Activated B cell treated with CpG ODN at 0.5 μM for 24 hours (primary cell): ENCODE measurements around the gene CBLB. TPM values are rescaled to one million over a fixed set of nuclear protein-coding genes. Genes with fewer than 3 reads are reported as not detected.
A peak's percentile ranks its signal among the peaks of the same experiment; 100 is the strongest.
"Not testable (repeated sequence)": the region's sequence is repeated elsewhere in the genome, so short reads cannot be mapped to it uniquely, and the experiment has no call there.

Experiments
- ATAC-seq: fragments of 200-7000 bp; cut with Tn5 transposase; one replicate; pipeline ENCODE4 v1.10.0; 2021; ENCODE audit warnings: low read depth, mild to moderate bottlenecking, moderate library complexity
- CTCF ChIA-PET: fragments of 350-600 bp; sonication (Branson Sonifier 250); formaldehyde crosslinking; loops from one replicate; lab custom pipeline; 2021; ENCODE audit warnings: antibody characterized with exemption; lab: Charles Lee
- POLR2A ChIA-PET: fragments of 350-600 bp; sonication (Branson Sonifier 250); formaldehyde crosslinking; loops from one replicate; lab custom pipeline; 2021; ENCODE audit warnings: antibody characterized with exemption; lab: Charles Lee
- DNase-seq: peaks from one replicate; pipeline ENCODE4 v3.0.0; 2022
- H3K27ac Mint-ChIP-seq: one replicate; pipeline ENCODE4 v1.8.0; 2020; ENCODE audit warnings: mixed read lengths
- H3K27me3 Mint-ChIP-seq: one replicate; pipeline ENCODE4 v1.8.0; 2021; ENCODE audit warnings: mixed read lengths
- H3K36me3 Mint-ChIP-seq: one replicate; pipeline ENCODE4 v1.8.0; 2021; ENCODE audit warnings: low read depth, mixed read lengths
- H3K4me1 Mint-ChIP-seq: one replicate; pipeline ENCODE4 v1.8.0; 2021; ENCODE audit warnings: mixed read lengths
- H3K4me3 Mint-ChIP-seq: one replicate; pipeline ENCODE4 v1.8.0; 2020; ENCODE audit warnings: mild to moderate bottlenecking, mixed read lengths
- H3K9me3 Mint-ChIP-seq: one replicate; pipeline ENCODE4 v1.8.0; 2020; ENCODE audit warnings: mixed read lengths
- intact Hi-C: fragments of 100-400 bp; cut with micrococcal nuclease; formaldehyde crosslinking; loops from one replicate; pipeline ENCODE4 v1.15.1; 2024
- total RNA-seq: library from RNA; stranded (reverse); gene quantifications from 2 replicates; pipeline ENCODE4 v1.2.3, GENCODE V29; 2022
- TF ChIP-seq, protein P1 (sequence below): fragments of 200-600 bp; IDR thresholded peaks from one replicate; pipeline ENCODE4 v1.8.0; 2022; ENCODE audit warnings: antibody characterized with exemption, mild to moderate bottlenecking

The CBLB gene
- total RNA-seq, 1 donor from 2014 or later: 78.1 TPM

DNA sequence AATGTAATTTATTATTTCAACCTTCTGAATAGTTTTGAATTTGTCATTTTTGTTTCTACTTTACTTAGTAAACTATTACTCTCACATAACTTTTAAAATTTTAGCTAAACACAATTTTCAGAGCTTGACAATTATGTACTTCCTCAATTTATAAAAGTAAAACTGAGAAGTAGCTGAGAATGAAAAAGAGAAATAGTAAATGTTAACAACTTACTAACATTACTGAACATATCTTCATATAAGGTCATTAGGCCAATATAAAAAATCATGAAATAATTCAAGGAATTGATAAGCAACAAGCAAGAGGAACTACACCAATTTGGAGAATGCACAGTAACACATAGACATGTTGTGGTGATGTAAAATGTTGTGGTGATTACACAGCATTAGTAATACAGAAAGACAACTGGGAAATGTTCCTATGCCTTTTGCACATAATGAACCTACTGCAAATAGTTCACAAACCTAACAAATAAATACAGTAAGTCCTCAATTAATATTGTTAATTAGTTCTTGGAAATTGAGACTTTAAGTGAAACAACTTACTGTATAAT lies 137.9 kb downstream of the CBLB start:
- no peak overlapping the region for H3K4me3 Mint-ChIP-seq
- CTCF ChIA-PET: interaction anchor here (0.9 kb wide), 1 partner anchor 473 kb away, joined by 3 read pairs; no protein-coding TSS in a partner anchor
- no peaks in the 10 kb centered on the region for H3K27me3 Mint-ChIP-seq
- intact Hi-C loops: loop anchor here (2.0 to 5.0 kb wide), 2 partner anchors 16 to 36 kb away; no protein-coding TSS in a partner anchor
- no peak for DNase-seq
- H3K27ac Mint-ChIP-seq: no peak overlapping the region
- H3K4me1 Mint-ChIP-seq: peaks cover 16% of the 10 kb centered on the region
- POLR2A ChIA-PET: interaction anchor here (0.9 kb wide), 1 partner anchor 98 kb away, joined by 5 read pairs; no protein-coding TSS in a partner anchor
- peak; percentile 21 for ATAC-seq
- peaks cover 35% of the 10 kb centered on the region for H3K36me3 Mint-ChIP-seq
- H3K9me3 Mint-ChIP-seq: peaks cover 10% of the 10 kb centered on the region
- TF ChIP-seq, protein P1, sequence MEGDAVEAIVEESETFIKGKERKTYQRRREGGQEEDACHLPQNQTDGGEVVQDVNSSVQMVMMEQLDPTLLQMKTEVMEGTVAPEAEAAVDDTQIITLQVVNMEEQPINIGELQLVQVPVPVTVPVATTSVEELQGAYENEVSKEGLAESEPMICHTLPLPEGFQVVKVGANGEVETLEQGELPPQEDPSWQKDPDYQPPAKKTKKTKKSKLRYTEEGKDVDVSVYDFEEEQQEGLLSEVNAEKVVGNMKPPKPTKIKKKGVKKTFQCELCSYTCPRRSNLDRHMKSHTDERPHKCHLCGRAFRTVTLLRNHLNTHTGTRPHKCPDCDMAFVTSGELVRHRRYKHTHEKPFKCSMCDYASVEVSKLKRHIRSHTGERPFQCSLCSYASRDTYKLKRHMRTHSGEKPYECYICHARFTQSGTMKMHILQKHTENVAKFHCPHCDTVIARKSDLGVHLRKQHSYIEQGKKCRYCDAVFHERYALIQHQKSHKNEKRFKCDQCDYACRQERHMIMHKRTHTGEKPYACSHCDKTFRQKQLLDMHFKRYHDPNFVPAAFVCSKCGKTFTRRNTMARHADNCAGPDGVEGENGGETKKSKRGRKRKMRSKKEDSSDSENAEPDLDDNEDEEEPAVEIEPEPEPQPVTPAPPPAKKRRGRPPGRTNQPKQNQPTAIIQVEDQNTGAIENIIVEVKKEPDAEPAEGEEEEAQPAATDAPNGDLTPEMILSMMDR: no peak

DNA sequence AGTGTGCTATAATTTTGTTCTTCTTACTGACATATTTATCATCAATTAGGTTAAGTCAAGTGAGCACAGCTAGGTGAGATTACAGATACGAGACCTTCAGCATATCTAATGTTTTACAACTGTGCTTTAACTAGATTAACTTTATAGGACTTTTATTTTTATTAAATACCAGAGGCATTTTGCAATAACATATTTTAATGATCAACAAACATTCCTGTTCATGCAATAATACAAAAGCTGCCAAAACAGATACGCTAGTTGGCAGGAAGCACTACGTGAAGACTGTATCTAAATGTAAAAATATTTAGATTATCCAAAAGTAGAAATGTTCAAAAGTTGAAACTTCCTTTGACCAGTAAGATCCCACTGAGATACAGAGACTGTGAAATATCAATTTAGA lies 139.1 kb downstream of the CBLB start:
- DNase-seq: no peak
- intact Hi-C loops: loop anchor here (2.0 to 5.0 kb wide), 2 partner anchors 17 to 38 kb away; no protein-coding TSS in a partner anchor
- POLR2A ChIA-PET: no interaction called here

DNA sequence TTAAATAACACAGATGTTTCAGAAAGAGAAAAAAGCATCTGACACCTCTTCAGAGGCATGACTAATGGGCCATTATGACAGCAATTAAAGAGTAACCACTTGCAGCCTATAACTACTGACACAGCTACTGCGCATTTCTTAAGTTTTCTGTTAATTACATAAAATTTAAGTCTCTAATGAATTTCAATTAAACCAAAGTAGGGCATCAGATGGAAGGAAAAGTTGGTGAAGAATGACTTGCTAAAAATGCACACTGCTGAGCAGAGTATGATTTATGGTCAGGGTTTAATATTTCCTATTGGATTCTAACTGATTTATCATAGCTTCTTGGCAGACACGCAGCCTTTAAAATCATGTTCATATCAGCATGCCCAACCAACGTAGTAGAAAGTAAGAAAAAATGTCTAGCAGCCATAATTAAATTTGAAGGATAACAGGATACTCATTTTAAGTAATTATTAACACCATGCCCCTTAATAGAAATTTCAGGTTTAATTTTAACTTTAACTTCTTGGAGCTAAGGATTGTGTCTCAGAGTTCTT lies 140.0 kb downstream of the CBLB start:
- Mint-ChIP-seq H3K9me3 (peaks cover 10% of the 10 kb centered on the region), H3K27ac (no peak overlapping the region), H3K4me1 (peaks cover 21% of the 10 kb centered on the region), H3K36me3 (peaks cover 28% of the 10 kb centered on the region), H3K27me3 (no peaks in the 10 kb centered on the region), H3K4me3 (no peak overlapping the region)
- TF ChIP-seq, protein P1: no peak
- ATAC-seq: no peak
- POLR2A ChIA-PET: no interaction called here
- no peak for DNase-seq
- CTCF ChIA-PET: no interaction called here
- intact Hi-C loops: no loop called here

More for the DNA sequence above, 139.1 kb downstream of the CBLB start:
- H3K4me1 Mint-ChIP-seq: peaks cover 16% of the 10 kb centered on the region
- peaks cover 10% of the 10 kb centered on the region for H3K9me3 Mint-ChIP-seq
- H3K4me3 Mint-ChIP-seq: no peak overlapping the region
- H3K27me3 Mint-ChIP-seq: no peaks in the 10 kb centered on the region
- no peak overlapping the region for H3K27ac Mint-ChIP-seq
- TF ChIP-seq, protein P1: no peak
- no peak for ATAC-seq
- CTCF ChIA-PET: interaction anchor here (0.7 kb wide), 1 partner anchor 58 kb away, joined by 3 read pairs; no protein-coding TSS in a partner anchor
- peaks cover 32% of the 10 kb centered on the region for H3K36me3 Mint-ChIP-seq

DNA sequence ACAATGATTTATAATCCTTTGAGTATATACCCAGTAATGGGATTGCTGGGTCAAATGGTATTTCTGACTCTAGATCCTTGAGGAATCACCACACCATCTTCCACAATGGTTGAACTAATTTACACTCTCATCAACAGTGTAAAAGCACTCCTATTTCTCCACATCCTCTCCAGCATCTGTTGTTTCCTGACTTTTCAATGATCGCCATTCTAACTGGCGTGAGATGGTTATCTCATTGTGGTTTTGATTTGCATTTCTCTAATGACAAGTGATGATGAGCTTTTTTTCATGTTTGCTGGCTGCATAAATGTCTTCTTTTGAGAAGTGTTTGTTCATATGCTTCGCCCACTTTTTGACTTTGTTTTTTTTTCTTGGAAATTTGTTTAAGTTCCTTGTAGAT lies 141.8 kb downstream of the CBLB start:
- POLR2A ChIA-PET, intact Hi-C loops, H3K27me3 Mint-ChIP-seq, ATAC-seq, H3K27ac Mint-ChIP-seq, H3K4me3 Mint-ChIP-seq, CTCF ChIA-PET, DNase-seq: not testable (repeated sequence)
- H3K9me3 Mint-ChIP-seq: peaks cover 10% of the 10 kb centered on the region
- peaks cover 23% of the 10 kb centered on the region for H3K36me3 Mint-ChIP-seq
- peaks cover 33% of the 10 kb centered on the region for H3K4me1 Mint-ChIP-seq

DNA sequence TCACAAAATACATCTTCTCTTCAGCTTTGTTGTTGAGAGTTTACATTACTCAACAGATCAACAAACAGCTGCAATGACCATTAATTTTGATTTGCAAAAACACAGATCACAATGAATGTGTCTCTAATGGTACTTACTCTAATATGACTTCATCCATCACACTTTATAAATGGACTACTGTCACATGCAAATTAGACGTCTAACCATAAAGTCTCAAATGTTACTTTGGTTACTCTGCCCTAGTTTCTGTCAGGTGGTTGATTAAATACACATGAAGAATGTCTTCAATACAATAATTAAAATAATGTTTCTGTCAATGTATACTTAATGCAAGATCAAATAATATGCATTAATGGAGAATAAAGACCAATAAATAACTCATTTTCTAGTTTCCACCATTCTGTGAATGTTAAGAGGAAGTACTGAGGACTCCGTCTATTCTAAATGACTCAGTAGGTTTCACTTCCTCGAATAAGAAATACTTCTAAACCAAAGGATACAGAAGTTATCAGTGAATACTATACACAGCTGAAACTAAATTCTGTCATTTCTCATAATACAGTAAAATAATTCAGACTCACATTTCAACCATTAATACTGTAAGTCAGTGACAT lies 145.8 kb downstream of the CBLB start:
- Mint-ChIP-seq H3K4me3 (peak overlapping the region; percentile 66), H3K27me3 (no peaks in the 10 kb centered on the region), H3K4me1 (peaks cover 19% of the 10 kb centered on the region), H3K9me3 (peaks cover 9% of the 10 kb centered on the region), H3K36me3 (peaks cover 30% of the 10 kb centered on the region), H3K27ac (peak overlapping the region; percentile 88)
- DNase-seq: no peak
- intact Hi-C loops: loop anchor here (1.0 to 5.0 kb wide), 9 partner anchors 31 to 533 kb away; partner anchors contain the start of genes ALCAM and CBLB
- ATAC-seq: peak; percentile 93
- ChIA-PET POLR2A (no interaction called here), CTCF (no interaction called here)
- TF ChIP-seq, protein P1: no peak
